Measurements from ENCODE around the gene FNBP1L.

FNBP1L gene

DNA sequence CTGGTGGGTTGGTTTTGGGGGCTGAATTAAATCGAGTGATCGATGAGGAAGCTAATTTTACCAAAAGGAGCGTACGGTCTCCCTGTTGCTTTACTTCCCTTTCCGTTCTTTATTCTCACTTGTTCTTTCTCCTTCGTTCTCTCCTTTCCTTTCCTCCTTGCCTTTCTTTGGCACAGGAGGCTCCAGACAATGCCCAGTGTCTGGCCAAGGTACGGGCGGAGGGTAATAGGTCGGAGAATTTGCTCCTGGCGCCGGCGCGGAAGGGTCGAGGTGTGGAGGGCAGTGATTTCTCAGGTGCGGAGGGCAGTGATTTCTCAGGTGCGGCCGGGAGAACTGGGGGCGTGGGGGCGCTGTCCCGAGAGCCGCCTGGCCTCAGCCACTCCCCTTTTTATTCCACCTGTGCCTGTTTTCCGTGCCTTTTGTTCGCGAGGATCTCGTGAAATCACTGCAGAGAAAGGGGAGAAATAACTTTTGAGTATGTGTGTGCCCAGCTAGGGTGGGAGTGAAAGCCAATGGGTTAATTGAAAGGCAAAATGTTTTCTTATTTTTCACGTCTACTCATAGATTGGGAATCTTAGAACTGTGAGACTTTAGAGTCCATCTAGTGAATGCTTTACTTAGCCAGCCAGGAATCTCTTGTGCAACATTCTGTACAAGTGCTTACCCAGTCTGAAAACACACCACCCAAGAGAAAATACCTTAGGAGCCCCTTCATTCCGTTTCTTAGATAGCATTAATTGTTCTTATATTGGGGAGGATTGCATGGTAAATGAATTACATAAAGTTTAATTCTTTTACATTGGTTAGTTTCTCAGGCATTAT is 1.3 kb downstream of the FNBP1L start (continued):
- TF ChIP-seq ZNF610 (tag by site-specific recombination; IDR thresholded peaks at IDR 0.05; ENCODE audit: borderline replicate concordance) (no peak), ZNF302 (tag by site-specific recombination; IDR thresholded peaks at IDR 0.05; ENCODE audit: low read depth) (no peak), ZNF423 (tag by site-specific recombination; IDR thresholded peaks at IDR 0.05) (no peak), ZBTB8A (tag by site-specific recombination; IDR thresholded peaks at IDR 0.05) (no peak), ZNF747 (tag by site-specific recombination; IDR thresholded peaks at IDR 0.05) (no peak), ZNF48 (tag by site-specific recombination; IDR thresholded peaks at IDR 0.05) (no peak), KLF1 (tag by site-specific recombination; IDR thresholded peaks at IDR 0.05) (no peak), ZNF354C (tag by site-specific recombination; IDR thresholded peaks at IDR 0.05; ENCODE audit: borderline replicate concordance, low read depth) (no peak), ZNF112 (tag by site-specific recombination; IDR thresholded peaks at IDR 0.05) (no peak), IKZF3 (tag by site-specific recombination; IDR thresholded peaks at IDR 0.05) (peak; percentile 34; the same call in 1 of the 2 replicates), YY2 (tag by site-specific recombination; IDR thresholded peaks at IDR 0.05) (no peak), ZNF768 (tag by site-specific recombination; IDR thresholded peaks at IDR 0.05) (no peak), KLF7 (tag by site-specific recombination; IDR thresholded peaks at IDR 0.05; ENCODE audit: borderline replicate concordance) (peak; percentile 42; the same call in 1 of the 2 replicates), ZEB2 (tag by site-specific recombination; IDR thresholded peaks at IDR 0.05) (peak; percentile 85), KLF8 (tag by site-specific recombination; IDR thresholded peaks at IDR 0.05) (peak; percentile 70), GLIS2 (tag by site-specific recombination; IDR thresholded peaks at IDR 0.05) (no peak), ZNF24 (tag by site-specific recombination; IDR thresholded peaks at IDR 0.05) (no peak), ZSCAN23 (tag by site-specific recombination; IDR thresholded peaks at IDR 0.05) (no peak), ZNF707 (tag by site-specific recombination; IDR thresholded peaks at IDR 0.05) (no peak), GFI1B (tag by site-specific recombination; IDR thresholded peaks at IDR 0.05) (peak; percentile 91), ZNF335 (tag by site-specific recombination; conservative IDR thresholded peaks at IDR 0.05) (peak; percentile 54), ZFP3 (tag by site-specific recombination; IDR thresholded peaks at IDR 0.05; ENCODE audit: low read depth) (no peak), EGR2 (tag by site-specific recombination; IDR thresholded peaks at IDR 0.05; ENCODE audit: low read depth) (no peak), ZBTB20 (tag by site-specific recombination; IDR thresholded peaks at IDR 0.05) (no peak), ZNF19 (tag by site-specific recombination; IDR thresholded peaks at IDR 0.05; ENCODE audit: low read depth) (no peak)
- TF ChIP-seq, protein P1, sequence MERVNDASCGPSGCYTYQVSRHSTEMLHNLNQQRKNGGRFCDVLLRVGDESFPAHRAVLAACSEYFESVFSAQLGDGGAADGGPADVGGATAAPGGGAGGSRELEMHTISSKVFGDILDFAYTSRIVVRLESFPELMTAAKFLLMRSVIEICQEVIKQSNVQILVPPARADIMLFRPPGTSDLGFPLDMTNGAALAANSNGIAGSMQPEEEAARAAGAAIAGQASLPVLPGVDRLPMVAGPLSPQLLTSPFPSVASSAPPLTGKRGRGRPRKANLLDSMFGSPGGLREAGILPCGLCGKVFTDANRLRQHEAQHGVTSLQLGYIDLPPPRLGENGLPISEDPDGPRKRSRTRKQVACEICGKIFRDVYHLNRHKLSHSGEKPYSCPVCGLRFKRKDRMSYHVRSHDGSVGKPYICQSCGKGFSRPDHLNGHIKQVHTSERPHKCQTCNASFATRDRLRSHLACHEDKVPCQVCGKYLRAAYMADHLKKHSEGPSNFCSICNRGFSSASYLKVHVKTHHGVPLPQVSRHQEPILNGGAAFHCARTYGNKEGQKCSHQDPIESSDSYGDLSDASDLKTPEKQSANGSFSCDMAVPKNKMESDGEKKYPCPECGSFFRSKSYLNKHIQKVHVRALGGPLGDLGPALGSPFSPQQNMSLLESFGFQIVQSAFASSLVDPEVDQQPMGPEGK (tag by site-specific recombination; IDR thresholded peaks at IDR 0.05), result peak; percentile 58
- TF ChIP-seq, protein P2, sequence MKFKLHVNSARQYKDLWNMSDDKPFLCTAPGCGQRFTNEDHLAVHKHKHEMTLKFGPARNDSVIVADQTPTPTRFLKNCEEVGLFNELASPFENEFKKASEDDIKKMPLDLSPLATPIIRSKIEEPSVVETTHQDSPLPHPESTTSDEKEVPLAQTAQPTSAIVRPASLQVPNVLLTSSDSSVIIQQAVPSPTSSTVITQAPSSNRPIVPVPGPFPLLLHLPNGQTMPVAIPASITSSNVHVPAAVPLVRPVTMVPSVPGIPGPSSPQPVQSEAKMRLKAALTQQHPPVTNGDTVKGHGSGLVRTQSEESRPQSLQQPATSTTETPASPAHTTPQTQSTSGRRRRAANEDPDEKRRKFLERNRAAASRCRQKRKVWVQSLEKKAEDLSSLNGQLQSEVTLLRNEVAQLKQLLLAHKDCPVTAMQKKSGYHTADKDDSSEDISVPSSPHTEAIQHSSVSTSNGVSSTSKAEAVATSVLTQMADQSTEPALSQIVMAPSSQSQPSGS (tag by site-specific recombination; IDR thresholded peaks at IDR 0.05; ENCODE audit: low read depth), result no peak
- TF ChIP-seq, protein P3, sequence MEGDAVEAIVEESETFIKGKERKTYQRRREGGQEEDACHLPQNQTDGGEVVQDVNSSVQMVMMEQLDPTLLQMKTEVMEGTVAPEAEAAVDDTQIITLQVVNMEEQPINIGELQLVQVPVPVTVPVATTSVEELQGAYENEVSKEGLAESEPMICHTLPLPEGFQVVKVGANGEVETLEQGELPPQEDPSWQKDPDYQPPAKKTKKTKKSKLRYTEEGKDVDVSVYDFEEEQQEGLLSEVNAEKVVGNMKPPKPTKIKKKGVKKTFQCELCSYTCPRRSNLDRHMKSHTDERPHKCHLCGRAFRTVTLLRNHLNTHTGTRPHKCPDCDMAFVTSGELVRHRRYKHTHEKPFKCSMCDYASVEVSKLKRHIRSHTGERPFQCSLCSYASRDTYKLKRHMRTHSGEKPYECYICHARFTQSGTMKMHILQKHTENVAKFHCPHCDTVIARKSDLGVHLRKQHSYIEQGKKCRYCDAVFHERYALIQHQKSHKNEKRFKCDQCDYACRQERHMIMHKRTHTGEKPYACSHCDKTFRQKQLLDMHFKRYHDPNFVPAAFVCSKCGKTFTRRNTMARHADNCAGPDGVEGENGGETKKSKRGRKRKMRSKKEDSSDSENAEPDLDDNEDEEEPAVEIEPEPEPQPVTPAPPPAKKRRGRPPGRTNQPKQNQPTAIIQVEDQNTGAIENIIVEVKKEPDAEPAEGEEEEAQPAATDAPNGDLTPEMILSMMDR (tag by site-specific recombination; IDR thresholded peaks at IDR 0.05), result peak; percentile 69; the same call in 1 of the 2 replicates
- TF ChIP-seq, protein P4, sequence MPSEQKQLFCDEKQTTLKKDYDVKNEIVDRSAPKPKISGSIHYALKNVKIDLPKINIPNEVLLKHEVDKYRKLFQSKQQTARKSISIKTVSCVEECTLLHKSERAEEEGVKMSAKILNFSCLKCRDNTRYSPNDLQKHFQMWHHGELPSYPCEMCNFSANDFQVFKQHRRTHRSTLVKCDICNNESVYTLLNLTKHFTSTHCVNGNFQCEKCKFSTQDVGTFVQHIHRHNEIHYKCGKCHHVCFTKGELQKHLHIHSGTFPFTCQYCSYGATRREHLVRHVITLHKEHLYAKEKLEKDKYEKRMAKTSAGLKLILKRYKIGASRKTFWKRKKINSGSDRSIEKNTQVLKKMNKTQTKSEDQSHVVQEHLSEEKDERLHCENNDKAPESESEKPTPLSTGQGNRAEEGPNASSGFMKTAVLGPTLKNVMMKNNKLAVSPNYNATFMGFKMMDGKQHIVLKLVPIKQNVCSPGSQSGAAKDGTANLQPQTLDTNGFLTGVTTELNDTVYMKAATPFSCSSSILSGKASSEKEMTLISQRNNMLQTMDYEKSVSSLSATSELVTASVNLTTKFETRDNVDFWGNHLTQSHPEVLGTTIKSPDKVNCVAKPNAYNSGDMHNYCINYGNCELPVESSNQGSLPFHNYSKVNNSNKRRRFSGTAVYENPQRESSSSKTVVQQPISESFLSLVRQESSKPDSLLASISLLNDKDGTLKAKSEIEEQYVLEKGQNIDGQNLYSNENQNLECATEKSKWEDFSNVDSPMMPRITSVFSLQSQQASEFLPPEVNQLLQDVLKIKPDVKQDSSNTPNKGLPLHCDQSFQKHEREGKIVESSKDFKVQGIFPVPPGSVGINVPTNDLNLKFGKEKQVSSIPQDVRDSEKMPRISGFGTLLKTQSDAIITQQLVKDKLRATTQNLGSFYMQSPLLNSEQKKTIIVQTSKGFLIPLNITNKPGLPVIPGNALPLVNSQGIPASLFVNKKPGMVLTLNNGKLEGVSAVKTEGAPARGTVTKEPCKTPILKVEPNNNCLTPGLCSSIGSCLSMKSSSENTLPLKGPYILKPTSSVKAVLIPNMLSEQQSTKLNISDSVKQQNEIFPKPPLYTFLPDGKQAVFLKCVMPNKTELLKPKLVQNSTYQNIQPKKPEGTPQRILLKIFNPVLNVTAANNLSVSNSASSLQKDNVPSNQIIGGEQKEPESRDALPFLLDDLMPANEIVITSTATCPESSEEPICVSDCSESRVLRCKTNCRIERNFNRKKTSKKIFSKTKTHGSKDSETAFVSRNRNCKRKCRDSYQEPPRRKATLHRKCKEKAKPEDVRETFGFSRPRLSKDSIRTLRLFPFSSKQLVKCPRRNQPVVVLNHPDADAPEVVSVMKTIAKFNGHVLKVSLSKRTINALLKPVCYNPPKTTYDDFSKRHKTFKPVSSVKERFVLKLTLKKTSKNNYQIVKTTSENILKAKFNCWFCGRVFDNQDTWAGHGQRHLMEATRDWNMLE (tag by site-specific recombination; conservative IDR thresholded peaks at IDR 0.05; ENCODE audit: low read depth), result no peak
- TF ChIP-seq, protein P5, sequence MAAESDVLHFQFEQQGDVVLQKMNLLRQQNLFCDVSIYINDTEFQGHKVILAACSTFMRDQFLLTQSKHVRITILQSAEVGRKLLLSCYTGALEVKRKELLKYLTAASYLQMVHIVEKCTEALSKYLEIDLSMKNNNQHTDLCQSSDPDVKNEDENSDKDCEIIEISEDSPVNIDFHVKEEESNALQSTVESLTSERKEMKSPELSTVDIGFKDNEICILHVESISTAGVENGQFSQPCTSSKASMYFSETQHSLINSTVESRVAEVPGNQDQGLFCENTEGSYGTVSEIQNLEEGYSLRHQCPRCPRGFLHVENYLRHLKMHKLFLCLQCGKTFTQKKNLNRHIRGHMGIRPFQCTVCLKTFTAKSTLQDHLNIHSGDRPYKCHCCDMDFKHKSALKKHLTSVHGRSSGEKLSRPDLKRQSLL (tag by site-specific recombination; IDR thresholded peaks at IDR 0.05), result no peak
